Mammary epithelial cell (primary cell): Measurements from ENCODE around the gene STRIP2.

Experiments used
- EZH2 ChIP-seq: IDR thresholded peaks from 2 replicates; pipeline ENCODE4 v1.6.1; 2012; ENCODE audit warnings: low read length, inconsistent platforms, borderline replicate concordance
- TF ChIP-seq, protein P1 (sequence below), 2 donors: IDR thresholded peaks in 1 of 2; conservative IDR thresholded peaks in 1 of 2; 2 replicates each; pipeline ENCODE4 v1.5.1; 2011 to 2012; ENCODE audit warnings: inconsistent platforms in 2 of 2, low read length in 2 of 2, mild to moderate bottlenecking in 2 of 2, control low read depth in 1 of 2, low read depth in 1 of 2; ENCODE audit not compliant: insufficient read depth in 1 of 2; ENCODE audit errors: extremely low read depth in 1 of 2

DNA sequence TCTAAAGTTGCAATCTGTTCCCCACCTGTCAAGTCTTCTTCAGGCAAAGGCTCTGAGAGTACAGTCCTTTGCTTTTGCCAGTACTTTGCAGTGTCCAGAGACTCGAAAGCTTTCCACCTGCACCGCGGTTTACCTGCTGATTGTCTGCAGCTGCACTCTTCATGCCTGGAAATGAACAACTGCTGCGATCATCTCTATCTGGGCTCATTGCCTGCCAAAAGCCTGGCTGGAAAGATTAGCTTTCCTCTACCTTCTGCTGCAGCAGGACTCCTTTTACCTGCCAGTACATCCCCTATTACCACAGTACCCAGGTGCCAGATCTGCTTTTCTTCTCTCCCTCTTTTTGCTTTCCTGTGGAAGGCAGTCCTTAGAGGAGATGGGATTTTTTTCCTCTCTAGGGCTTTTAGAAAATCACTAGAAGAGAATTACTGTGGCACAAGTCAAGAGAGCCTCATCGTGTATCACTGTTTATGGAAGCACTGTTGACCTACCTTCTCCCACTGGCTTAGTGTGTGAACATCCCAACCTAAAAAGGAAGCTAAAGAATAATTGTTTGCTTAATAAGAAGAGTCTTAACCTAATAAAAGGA lies 2.2 kb downstream of the STRIP2 start:
- TF ChIP-seq, protein P1, sequence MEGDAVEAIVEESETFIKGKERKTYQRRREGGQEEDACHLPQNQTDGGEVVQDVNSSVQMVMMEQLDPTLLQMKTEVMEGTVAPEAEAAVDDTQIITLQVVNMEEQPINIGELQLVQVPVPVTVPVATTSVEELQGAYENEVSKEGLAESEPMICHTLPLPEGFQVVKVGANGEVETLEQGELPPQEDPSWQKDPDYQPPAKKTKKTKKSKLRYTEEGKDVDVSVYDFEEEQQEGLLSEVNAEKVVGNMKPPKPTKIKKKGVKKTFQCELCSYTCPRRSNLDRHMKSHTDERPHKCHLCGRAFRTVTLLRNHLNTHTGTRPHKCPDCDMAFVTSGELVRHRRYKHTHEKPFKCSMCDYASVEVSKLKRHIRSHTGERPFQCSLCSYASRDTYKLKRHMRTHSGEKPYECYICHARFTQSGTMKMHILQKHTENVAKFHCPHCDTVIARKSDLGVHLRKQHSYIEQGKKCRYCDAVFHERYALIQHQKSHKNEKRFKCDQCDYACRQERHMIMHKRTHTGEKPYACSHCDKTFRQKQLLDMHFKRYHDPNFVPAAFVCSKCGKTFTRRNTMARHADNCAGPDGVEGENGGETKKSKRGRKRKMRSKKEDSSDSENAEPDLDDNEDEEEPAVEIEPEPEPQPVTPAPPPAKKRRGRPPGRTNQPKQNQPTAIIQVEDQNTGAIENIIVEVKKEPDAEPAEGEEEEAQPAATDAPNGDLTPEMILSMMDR (conservative IDR thresholded peaks at IDR 0.05 in 1 of 2, IDR thresholded peaks at IDR 0.05 in 1 of 2; ENCODE audit: extremely low read depth in 1 of 2, insufficient read depth in 1 of 2, low read depth in 1 of 2, low read length in 2 of 2): no peak
- TF ChIP-seq EZH2: no peak
